CMK (cell line): ENCODE data around the gene SLC38A3.
A peak's percentile ranks its signal among the peaks of the same experiment; 100 is the strongest.
"Not testable (repeated sequence)": the region's sequence is repeated elsewhere in the genome, so short reads cannot be mapped to it uniquely, and the experiment has no call there.

Source experiments
- DNase-seq: peaks from one replicate; pipeline ENCODE4 v3.0.0-alpha.2; 2010; ENCODE audit warnings: low read depth

Gene SLC38A3

DNA sequence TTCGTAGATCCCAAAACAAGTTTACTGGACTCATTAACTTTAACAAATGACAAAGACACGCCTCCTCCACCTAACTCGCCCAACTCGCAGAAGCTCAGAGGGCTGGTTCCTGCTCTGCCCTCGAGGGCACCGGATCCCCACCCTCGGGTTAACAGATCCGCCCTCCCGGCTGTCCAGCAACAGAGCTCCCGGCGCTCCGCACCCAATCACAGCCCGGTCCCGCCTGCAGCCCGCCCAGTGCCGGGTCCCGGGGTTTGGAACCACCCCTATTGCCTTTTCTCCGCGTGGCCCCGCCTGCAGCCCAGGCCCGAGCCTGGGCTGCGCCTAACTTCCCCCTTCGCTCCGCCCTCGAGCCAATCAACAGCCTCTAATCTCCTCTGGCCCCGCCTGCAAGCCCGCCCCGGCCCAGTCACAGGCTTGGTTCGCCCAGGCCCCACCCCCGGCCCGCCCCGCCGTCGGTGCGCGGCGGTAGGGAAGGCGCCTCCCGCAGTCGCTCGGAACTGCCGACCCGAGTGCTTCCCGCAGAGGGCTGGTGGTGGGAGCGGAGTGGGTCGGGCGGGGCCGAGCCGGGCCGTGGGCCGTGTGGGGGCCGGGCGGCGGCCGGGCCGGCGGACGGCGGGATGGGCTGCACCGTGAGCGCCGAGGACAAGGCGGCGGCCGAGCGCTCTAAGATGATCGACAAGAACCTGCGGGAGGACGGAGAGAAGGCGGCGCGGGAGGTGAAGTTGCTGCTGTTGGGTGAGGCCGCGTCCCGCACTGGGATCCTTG, 30.8 kb downstream of the SLC38A3 start, which contains the start of gene GNAI2:
TSS of gene GNAI2 (plus strand) at position 489 of the 768 bp plus-strand sequence. CDS start at position 621, 132 bp downstream.
- peak; percentile 92 for DNase-seq

DNA sequence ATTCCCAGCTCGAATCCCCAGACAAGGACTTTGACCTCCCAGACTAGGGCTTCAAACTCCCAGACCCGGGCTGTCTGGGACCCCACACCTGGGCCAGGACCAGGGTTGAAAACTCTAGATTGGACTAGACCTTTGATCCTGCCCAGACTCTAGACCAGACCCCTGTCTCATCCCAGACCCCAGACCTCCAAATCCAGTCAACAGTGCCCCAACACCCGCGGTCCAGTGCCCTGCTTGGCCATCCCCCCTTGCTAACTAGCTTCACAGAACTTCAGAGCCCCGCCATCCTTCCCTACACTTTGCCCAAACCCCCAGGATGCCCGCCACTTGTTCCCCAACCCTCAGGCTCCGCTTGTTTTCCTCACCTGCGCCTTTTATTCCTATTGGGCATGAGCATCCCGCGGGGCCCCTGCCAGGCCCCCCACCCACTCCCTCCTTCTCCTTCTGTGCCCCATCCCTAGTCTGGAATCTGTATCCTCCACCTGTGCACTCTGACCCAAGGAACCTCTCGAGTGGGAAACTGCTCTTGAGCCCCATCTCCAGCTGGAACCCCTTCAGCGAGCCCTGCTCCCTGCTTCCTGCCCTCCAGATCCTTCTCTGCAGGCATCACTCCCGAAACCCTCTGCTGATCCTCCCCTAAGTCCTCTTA, 31.5 kb downstream of the SLC38A3 start:
- DNase-seq = no peak

DNA sequence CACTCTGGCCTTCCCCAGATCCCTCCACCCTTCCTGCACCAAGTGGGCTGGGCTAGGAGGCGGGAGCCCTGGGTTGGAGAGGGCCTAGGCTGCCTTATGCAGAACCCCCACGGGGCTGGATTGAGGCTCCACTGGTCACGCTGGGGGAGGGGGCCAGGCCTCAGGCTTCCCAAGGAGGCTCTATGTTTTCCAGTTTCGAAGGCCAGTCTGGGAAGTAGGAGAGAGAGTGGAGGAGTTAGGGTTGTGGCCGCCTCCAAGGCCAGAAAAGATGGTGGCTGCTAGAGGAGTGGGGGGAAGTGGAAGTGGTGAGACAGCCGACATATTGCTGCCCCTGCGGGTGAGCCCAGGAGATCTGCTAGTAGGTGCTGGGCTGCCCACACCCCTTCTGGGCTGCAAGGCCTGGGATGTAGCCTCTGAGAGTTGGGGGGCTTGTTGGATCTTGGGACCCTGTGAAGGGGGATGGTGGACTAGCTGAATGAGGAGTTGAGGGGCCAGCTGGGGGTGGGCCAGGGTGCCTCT, 32.1 kb downstream of the SLC38A3 start:
- DNase-seq = no peak

DNA sequence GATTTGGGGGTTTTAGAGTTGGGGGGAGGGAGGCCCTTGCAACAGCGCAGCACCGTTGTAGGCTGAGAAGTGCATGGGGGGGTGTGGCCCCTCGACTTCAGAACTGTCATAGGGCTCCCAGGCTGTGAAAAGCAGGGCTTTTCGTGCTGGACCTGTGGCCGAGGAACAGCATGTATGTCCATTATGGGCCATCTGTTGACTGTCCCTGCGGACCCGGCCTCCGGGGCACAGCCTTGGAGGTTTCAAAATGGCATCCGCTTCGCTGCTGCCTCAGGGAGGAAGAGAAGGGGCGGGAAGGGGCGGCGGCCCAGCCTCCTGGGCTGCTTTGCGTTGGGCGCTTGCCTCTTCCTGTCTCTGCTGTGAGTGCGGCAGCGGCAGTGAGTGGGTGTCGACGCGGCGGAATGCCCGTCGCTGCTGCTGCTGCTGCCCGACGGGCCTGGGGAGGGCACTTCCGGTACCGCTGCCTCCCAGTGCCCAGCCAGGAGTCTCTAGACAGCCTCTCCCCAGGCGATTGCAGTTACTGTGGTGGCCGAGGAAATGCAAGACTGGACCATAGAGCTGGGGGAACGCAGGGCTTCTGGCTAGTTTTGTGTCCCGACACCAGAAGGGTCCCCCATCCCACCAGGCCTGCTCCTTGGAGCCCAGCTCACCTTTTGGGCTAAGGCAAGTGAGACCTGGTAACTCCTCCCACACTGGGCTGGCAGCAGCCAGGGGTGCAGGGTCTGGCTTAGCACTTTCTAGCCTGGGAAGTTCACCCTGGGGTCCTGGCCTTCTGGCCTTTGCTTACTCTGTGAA, 32.9 kb downstream of the SLC38A3 start:
- DNase-seq = no peak

DNA sequence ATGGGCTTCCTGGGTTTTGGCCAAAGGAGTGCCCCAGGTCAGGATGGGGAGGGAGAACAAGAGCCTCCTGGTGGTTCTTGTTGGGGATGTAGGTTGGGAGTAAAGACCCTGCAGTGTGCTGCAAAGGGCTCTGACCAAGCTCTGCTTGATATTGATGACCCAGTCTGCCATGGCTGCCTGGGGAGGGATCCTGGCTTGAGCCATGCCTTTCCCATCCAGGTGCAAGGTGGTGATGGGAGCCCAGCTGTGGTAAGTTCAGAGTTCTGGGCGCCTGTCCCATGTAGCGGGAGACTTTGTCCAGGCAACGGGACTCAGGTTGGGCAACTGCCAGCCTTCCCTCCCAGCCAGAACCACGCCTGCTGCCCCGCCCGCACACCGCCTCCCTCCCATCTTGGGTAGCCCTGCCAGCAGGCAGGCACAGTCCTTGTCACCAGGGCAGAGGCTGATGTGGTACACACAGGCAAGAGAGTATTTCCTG, 33.5 kb downstream of the SLC38A3 start:
- no peak for DNase-seq

DNA sequence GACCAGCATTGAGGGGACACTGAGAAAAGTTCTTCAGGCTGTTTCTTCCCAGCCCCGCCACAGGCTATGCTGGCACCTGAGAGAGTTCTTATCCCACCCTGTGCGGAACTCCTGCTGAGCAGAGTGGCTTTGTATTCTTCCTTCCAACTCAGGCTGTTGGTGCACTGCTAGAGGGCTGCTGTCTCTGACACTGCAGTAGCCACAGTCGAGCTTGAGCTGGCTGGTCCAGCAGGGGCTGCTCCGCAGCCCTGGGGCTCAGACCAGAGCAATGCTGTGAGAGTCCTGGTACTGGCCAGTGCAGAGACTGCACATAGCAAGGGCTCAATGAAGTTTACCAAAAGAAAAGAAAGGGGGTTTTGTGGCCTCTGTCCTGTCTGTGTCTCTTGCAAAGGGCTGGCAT, 34.6 kb downstream of the SLC38A3 start:
- DNase-seq = no peak

DNA sequence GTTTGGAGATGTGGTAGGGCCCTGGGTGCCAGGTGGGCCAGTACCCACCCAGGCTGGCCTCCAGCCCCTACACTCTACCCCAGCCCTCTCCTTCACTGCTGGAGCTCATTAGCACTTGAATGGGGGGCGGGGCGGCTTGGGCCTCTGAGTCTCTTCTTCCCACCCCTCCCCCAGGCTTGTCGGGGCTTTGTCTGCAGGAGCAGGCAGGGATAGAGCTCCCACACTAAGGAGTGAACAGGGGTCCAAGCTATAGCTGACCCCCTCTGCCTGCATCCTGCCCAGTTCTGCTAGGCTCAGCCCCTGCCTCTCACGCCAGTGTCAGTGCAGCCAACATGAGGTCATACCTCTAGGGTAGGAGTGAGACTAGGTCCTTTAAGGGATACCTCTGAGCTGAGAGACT, 36.1 kb downstream of the SLC38A3 start:
- no peak for DNase-seq

DNA sequence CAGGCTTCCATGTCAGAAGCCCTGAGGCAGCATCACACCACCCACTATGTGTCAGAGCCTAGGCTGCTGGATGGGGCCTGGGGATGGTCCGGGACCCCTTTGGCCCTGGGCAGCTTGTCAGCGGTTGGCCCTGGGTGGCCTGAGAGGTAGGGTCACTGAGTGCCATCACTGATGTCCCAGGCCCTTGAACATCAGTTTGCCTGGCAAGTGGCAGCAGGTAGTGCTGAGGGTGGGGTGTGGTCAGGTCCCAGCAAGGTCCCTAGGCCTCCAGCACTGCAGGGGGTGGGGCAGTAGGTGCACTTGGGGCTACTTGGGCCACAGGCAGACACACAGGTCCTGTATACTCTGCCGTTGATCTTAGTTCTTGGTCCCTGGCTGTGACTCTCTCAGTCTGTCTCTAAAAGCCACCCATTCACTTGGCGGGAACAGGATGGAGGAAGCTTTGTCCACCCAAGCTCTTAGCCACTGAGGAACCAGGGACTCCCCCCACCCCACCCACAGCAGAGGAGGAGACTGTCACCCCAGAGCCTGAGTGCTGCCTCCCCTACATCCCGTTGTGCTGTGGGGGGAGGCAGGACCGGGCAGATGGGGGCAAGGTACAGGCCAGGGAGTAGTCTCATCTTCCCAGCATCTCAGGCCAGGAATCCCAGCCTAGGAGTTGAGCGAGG, 36.8 kb downstream of the SLC38A3 start:
- DNase-seq = no peak

DNA sequence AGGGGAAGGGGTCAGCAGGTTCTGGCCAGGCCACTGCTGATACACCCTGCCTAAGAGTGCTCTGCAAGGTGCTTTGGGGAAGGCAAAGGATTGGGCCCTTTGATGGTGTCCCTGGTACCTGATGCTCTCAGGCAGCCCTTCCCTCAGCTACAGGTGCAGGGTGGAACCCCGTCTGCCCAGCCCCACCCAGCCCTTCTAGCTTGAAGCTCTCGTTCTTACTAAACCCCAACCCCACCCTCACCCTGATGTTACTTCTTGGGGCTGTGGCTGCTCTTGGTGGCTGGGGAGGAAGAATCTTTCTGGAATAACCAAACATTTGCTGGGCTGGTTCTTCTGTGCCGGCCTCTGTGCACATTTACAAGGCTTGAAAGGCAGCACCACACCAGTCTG, 37.3 kb downstream of the SLC38A3 start:
- DNase-seq = no peak

DNA sequence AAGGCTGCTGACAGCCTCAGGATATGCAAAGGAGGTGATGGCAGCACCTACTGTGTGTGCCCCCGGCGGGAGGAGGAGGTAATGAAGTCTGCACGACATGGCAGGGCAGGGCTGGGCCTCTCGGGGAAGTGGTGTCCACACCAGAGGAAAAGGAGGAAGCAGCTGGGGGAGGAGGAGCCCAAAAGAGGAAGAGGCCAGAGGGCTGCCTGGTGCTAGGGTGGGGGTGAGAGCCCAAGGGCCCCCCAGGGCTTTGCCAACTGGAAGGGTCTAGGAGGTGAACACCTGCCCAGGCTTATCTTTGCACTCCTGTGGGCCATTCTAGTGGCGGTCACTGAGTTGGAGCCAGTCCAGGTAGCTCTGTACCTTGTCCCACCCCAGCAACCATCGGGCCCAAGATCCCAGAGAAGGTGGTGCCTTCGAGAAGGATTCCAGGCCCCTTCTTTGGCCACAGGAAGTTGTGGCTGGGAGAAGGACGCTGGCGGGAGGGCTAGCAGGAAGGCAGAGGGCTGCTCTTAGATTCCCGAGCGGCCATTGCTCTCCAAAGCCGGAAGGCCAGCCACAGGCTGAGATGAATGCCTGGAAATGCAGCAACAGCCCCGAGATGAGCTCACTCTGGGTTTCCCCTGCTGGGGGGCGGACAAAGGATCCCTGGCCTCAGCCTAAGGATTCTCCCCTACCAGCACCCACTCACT, 37.9 kb downstream of the SLC38A3 start:
- DNase-seq = no peak

DNA sequence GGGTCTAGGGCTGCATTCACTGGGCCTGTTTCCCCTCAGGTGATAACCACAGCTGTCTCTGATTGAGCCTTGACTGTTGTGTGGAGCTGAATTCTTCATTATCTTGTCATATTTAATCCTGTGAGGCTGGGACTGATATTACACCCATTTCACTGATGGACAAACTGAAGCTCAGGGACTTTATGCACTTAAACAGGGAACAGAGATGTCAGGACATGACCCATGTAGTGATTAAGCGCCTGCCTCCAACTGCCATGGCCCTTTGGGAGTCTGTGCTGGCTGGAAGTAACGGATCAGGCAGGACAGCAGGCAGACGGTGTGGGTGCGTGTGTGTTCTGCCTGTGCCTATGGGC, 38.4 kb downstream of the SLC38A3 start:
- no peak for DNase-seq

DNA sequence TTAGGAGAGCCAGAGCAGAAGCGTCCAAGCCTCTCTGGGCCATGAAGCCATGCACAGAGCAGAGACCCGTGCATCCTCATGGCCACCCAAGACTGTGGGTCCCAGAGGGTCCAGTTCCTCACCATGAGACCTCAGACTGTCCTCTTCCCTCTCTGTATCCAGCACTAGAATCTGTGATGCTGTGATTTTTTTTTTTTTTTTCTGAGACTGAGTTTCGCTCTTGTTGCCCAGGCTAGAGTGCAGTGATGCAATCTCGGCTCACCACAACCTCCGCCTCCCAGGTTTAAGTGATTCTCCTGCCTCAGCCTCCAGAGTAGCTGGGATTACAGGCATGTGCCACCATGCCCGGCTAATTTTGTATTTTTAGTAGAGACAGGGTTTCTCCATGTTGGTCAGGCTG, 39.7 kb downstream of the SLC38A3 start:
- not testable (repeated sequence) for DNase-seq

DNA sequence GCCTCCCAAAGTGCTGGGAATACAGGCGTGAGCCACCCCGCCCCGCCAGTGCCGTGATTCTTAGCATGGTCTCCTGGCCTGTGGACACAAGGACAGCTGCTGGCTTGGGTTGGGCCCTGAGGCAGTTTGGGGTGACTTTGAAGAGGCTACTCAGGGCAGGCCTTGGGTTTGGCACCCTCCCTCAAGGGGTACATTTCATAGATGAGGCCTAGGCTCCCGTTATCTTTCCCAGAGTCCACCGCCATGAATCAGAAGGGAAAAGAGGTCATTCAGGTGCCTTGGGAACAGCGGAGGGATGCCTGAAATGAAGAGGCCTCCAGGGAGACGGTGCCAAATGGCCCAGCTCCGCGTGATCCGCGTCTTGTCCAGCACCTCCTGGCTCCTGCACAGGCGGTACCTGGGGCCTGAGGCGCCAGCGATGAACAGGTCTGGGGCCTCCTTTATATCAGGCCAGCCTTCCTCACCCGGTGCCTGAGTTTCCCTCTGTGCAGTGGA, 40.2 kb downstream of the SLC38A3 start:
- no peak for DNase-seq

DNA sequence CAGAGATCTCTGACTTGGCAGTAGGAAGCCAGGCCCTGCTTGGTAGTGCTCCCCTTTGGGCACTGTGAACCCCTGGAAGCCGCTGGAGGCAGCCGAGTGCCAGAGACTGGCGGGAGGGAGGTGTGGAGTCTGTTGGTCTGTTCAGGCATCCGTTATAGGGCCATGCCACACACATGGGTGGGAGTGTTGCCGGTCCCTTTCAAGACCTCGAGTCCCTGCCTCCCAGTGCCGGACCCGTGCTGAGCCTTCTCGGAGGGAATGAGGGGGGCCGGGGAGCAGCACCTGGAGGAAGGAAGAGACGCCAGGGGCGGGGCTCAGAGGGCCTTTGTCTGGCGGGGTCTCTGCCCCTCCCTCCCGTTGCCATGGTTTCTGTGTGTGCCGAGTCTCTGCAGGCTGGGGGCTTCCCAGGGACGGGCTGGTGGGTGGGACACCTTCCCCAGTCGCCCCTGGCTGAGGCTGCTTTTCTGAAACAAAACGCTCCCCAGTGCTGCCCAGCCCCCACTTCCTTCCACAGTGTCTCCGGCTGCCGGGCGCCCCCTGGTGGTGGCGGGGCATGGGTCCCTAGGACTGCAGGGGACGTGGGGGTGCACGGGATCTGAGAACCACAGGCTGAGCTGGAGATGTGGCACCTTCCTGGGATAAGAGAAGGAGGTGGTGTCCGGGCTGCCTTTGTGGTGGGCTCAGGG, 40.9 kb downstream of the SLC38A3 start:
- peak; percentile 72 for DNase-seq

DNA sequence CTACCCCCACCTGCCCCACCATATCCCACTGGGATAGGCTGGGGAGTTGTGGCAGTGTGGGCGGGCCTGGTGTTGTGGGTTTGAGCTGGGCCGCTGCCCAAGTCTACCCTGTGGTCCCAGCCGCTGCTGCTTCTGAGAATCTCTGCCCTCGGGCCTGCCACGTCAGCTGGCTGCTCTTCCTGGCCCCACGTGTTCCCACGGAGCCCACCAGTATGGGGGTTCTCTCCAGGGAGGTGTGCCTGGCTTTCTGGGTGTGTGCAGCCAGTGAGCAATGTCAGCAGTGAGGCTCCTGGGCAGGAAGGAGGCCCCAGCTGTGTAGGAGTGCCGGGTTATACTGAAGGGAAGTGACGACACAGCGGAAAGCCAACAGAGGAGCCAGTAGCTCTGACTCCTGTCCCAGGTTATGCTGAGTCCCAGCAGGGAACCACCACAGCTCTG, 41.5 kb downstream of the SLC38A3 start:
- no peak for DNase-seq

DNA sequence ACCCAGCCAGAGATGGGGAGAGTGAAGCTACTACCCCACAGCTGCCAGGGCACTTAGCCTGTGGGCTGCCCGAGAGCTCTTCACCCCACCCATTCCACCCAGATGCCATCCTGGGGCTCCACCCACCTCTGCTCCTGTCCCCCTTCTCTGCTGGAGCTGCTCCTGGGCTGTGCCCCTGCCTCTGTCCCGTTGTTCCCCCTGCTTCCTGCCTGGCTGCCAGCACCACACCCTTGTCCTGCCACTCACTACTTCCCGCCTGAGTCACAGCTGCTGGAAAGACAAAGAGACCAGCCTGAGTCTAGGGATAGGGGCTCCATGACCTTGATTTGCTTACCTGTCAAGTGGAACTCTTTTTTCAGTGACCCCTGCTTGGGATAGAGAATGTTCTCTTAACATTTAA, 43.3 kb downstream of the SLC38A3 start:
- DNase-seq = no peak

DNA sequence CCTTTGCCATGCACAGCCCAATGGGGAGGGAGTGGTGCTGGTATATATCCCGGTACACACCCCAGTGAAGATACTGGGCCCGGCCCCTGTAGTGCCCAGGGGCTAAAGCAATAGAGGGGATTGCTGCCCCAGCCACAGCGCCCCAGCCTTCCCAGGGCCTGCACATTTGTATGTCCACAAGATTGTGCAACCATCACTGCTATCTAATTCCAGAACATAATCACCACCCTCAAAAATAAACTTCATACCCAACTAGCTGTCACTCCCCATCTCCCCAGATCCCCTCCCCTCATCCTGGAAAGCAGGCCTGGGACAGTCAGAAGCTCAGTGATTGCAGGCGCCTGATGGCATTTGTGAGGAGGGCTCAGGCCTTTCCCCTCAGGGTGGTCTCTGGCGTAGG, 44.4 kb downstream of the SLC38A3 start:
- DNase-seq = no peak

DNA sequence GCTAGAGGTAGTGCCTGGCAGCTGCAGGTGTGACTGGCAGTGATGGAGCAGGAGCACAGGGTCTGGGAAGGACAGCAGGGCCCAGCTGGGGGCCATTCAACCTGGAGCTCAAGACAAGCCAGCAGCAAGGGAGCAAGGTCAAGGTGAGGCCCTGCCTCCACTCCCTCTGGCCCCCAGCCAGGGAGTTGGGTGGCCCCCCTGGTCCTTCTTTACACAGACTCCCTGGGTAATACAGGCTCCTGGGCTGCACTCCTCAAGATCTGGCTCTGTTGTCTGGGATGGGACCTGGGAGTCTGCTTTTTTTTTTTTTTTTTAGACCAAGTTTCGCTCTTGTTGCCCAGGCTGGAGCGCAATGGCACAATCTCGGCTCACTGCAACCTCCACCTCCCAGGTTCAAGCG, 45.4 kb downstream of the SLC38A3 start:
- DNase-seq = no peak

DNA sequence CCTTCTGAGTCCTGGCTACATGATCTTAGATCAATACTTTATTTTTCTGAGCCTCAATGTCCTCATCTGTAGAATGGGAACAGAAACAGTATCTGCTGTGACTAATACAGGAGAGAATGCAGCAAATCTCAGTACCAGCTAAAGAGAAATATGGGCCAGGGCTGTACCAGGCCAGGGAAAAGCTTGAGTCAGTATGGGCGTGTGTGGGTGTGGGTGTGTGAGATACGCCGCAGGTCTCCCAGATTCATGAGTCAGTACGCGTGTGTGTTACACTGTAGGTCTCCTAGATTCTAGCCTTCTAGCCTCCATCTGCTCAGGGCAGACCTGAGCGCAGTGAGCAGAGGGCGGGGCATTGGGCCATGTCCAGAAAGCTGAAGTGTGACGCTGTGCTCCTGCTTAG, 46.1 kb downstream of the SLC38A3 start:
- no peak for DNase-seq

DNA sequence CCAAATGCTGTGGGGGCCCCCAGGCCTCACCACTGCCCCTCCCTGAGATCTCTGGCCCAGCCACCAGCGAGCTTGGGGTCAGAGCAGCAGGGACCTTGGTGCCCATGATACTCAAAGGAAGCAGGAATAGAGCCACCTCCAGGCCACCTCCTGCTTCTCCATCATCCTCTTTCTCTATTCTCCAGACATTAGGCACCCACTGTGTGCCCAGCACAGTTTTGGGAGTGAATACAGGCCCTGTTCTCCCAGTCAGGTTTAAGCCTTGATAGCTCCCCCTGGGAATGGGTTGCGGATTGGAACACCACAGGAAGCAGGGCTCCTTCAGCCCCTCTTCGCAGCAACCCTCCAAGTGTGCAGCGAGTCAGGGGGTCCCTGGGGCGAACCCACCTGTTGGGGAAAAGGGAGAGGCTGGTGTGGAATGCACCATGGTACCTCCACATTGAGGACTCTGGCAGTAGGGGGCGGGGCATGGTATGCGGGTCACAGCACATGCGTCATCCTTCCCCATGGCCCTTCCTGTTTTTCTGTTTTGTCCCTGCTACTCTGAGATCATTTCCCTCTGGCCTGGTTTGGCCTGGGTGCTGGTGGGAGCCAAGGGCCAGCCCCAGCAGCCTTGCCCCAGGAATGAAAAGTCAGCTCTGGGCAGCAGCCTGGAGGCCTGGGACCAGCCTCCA, 49.6 kb downstream of the SLC38A3 start:
- no peak for DNase-seq
